Transverse colon (tissue), 4 donors: Measurements from ENCODE around the gene OXNAD1.

Experiments used
- POLR2AphosphoS5 ChIP-seq, 3 donors: sonication (generic); formaldehyde crosslinking; IDR thresholded peaks; one replicate each; pipeline ENCODE4 v1.6.1; 2016; ENCODE audit warnings: antibody characterized with exemption in 3 of 3
- TF ChIP-seq, protein P1 (sequence below), 5 experiments: fragments of 200-600 bp in 3 of 5; fragments of 450-650 bp in 2 of 5; sonication (generic) in 3 of 5; IDR thresholded peaks; 1 replicate in 2 of 5; 2 replicates in 3 of 5; pipeline ENCODE4 v1.5.1; 2016 to 2017; ENCODE audit warnings: antibody characterized with exemption in 5 of 5, inconsistent platforms in 3 of 5, mild to moderate bottlenecking in 2 of 5, moderate library complexity in 1 of 5

DNA sequence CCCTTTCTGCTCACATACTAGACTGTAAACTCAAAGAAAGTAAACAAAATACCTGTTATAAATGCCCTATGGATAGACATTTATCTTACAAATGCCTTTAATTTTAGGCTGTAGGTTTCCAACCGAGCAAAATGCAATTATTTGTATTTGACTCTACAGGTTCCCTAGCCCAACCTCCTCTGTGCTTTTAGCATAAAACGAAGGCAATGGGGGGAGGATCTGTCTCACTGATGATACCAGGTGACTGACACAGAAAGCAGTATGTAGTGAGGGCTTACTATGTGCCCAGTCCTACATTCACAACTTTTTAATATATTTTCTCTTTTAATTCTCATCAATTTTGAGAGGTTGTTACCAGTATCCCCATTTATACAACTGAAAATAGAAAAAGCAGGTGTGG is 87.4 kb downstream of the OXNAD1 start:
- TF ChIP-seq POLR2AphosphoS5 (IDR thresholded peaks at IDR 0.05): no peak
- TF ChIP-seq, protein P1, sequence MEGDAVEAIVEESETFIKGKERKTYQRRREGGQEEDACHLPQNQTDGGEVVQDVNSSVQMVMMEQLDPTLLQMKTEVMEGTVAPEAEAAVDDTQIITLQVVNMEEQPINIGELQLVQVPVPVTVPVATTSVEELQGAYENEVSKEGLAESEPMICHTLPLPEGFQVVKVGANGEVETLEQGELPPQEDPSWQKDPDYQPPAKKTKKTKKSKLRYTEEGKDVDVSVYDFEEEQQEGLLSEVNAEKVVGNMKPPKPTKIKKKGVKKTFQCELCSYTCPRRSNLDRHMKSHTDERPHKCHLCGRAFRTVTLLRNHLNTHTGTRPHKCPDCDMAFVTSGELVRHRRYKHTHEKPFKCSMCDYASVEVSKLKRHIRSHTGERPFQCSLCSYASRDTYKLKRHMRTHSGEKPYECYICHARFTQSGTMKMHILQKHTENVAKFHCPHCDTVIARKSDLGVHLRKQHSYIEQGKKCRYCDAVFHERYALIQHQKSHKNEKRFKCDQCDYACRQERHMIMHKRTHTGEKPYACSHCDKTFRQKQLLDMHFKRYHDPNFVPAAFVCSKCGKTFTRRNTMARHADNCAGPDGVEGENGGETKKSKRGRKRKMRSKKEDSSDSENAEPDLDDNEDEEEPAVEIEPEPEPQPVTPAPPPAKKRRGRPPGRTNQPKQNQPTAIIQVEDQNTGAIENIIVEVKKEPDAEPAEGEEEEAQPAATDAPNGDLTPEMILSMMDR (IDR thresholded peaks at IDR 0.05): no peak
